Measurements from ENCODE around the gene OMP. TPM values are rescaled to one million over a fixed set of nuclear protein-coding genes. Genes with fewer than 3 reads are reported as not detected.

OMP gene
- total and polyA plus RNA-seq, 2 donors (not counting 1 experiment from before 2014, with no cell fraction given), result not detected

DNA sequence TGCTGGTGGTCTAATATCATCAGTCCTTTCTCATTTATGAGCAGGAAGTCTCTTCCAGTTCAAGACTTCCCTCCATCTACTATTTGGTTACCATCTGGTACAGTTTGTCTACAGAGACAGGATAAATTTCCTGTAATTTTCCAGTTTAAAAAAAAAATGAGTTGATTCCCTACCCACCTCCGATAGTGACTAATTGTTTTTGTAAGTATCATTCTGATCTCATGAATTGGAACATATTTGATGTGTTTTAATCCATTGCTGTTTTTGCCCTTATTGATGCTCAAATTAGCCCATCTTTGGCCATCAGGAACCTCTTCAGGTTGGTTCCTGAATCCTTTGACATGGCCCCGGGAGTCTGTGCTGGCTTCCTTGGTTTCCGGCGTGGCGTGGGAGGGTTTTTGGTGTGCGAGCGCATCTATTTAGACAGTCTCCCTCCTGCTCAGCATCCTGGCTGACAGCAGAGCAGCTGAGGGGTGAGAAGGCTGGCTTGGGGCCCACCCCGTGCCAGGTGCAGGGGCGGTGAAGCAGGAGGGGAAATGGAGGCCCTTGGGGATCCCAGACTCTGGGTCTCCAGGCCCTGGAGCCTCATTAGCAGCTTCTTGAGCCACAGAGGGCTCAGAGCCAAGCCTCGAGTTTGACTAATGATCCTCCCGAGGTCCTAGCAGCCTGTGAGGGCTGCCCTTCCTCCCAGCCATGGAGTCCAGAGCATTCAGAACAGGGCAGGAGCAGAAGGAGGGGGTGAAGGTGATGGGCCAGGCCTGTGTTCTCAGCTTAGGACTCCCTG is 6.8 kb downstream of the OMP start:
- no peak overlapping the region for H2AFZ ChIP-seq (ENCODE audit: insufficient read depth, low read depth, low read length, poor library complexity, severe bottlenecking)
- POLR2A ChIA-PET, result no interaction called here
- H3K4me3 ChIP-seq (ENCODE audit: control extremely low read depth in 1 of 5, extremely low read depth in 1 of 5, insufficient read depth in 1 of 5, low read depth in 2 of 5, low read length in 4 of 5), result no peak overlapping the region
- CTCF ChIA-PET, result interaction anchor here (0.9 to 1.8 kb wide), 2 partner anchors 18 to 189 kb away, joined by 4 read pairs; no protein-coding TSS in a partner anchor
- Mint-ChIP-seq H3K4me1 (no peaks in the 10 kb centered on the region), H3K4me3 (no peak overlapping the region), H3K9me3 (ENCODE audit: insufficient read depth) (no peaks in the 10 kb centered on the region), H3K27ac (no peak overlapping the region), H3K27me3 (no peaks in the 10 kb centered on the region)
- no peak for TF ChIP-seq EZH2 (IDR thresholded peaks at IDR 0.05; ENCODE audit: borderline replicate concordance, insufficient read depth, low read depth, low read length, poor library complexity, severe bottlenecking)
- TF ChIP-seq, protein P1, sequence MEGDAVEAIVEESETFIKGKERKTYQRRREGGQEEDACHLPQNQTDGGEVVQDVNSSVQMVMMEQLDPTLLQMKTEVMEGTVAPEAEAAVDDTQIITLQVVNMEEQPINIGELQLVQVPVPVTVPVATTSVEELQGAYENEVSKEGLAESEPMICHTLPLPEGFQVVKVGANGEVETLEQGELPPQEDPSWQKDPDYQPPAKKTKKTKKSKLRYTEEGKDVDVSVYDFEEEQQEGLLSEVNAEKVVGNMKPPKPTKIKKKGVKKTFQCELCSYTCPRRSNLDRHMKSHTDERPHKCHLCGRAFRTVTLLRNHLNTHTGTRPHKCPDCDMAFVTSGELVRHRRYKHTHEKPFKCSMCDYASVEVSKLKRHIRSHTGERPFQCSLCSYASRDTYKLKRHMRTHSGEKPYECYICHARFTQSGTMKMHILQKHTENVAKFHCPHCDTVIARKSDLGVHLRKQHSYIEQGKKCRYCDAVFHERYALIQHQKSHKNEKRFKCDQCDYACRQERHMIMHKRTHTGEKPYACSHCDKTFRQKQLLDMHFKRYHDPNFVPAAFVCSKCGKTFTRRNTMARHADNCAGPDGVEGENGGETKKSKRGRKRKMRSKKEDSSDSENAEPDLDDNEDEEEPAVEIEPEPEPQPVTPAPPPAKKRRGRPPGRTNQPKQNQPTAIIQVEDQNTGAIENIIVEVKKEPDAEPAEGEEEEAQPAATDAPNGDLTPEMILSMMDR (IDR thresholded peaks at IDR 0.05), result no peak
- intact Hi-C loops (cut with micrococcal nuclease), result no loop called here
- no peaks in the 10 kb centered on the region for H3K79me2 ChIP-seq (ENCODE audit: control insufficient read depth, insufficient read depth, low read length)
- no peak overlapping the region for H3K9ac ChIP-seq (ENCODE audit: low read length)
- no peaks in the 10 kb centered on the region for H4K20me1 ChIP-seq (ENCODE audit: control insufficient read depth, insufficient read depth, low read length, poor library complexity, severe bottlenecking)
- ATAC-seq (ENCODE audit: low read depth) (no peak), DNase-seq (no peak)
- peaks cover 0 to 4% (median 0%) of the 10 kb centered on the region in 3 donors for H3K9me3 ChIP-seq (ENCODE audit: control extremely low read depth in 1 of 3, control insufficient read depth in 2 of 3, insufficient read depth in 1 of 3, low read length in 2 of 3)
- H3K36me3 ChIP-seq (replicated peaks in 1 of 2; ENCODE audit: control extremely low read depth in 1 of 2, control insufficient read depth in 1 of 2, extremely low read depth in 1 of 2, insufficient read depth in 2 of 2, low read length in 1 of 2), result no peaks in the 10 kb centered on the region
- 28% methylated on average over 10 of the region's 11 CpGs for WGBS (ENCODE audit: insufficient coverage)
- H3K27me3 ChIP-seq (replicated peaks in 1 of 4; ENCODE audit: control extremely low read depth in 1 of 4, control insufficient read depth in 3 of 4, insufficient read depth in 4 of 4, low read length in 3 of 4), result no peaks in the 10 kb centered on the region
- no peak overlapping the region for H3K27ac ChIP-seq (ENCODE audit: low read length in 2 of 2)
- H3K4me1 ChIP-seq (ENCODE audit: control insufficient read depth in 2 of 2, insufficient read depth in 2 of 2, low read length in 2 of 2), result no peaks in the 10 kb centered on the region
- H3K4me2 ChIP-seq (replicated peaks; ENCODE audit: low read depth, low read length, poor library complexity, severe bottlenecking), result no peak overlapping the region

DNA sequence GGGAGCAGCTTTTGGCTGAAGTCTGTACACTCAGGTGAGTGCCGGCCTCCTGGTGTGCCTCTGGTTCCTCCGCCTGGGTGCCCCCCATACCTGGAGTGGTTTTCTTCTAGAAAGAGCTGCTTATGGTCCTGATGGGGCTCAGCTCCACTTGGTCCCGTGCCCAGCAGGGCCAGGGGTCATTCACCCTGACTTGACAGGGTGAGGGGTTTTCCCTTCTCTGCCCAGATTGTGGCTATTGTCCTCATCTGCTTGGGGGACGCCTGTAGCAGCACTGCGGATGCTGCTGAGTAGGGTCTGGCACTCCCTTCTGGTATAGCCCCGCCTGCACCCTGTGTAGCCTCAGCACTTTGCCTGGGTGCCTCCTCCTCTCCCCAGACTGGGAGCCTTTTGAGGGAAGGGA is 8.2 kb downstream of the OMP start:
- no peak for DNase-seq
- CTCF ChIA-PET, result interaction anchor here (1.8 kb wide), 1 partner anchor 19 kb away, joined by 4 read pairs; no protein-coding TSS in a partner anchor

More for the DNA sequence above, 8.2 kb downstream of the OMP start:
- POLR2A ChIA-PET, result no interaction called here
- H3K27ac ChIP-seq (ENCODE audit: low read length in 2 of 2), result no peak overlapping the region
- no peak overlapping the region for H3K9ac ChIP-seq (ENCODE audit: low read length)
- H3K36me3 ChIP-seq (replicated peaks in 1 of 2; ENCODE audit: control extremely low read depth in 1 of 2, control insufficient read depth in 1 of 2, extremely low read depth in 1 of 2, insufficient read depth in 2 of 2, low read length in 1 of 2), result no peaks in the 10 kb centered on the region
- H3K4me2 ChIP-seq (replicated peaks; ENCODE audit: low read depth, low read length, poor library complexity, severe bottlenecking), result no peak overlapping the region
- H3K4me1 ChIP-seq (ENCODE audit: control insufficient read depth in 2 of 2, insufficient read depth in 2 of 2, low read length in 2 of 2), result no peaks in the 10 kb centered on the region
- TF ChIP-seq, protein P1 (IDR thresholded peaks at IDR 0.05), result no peak
- TF ChIP-seq EZH2 (IDR thresholded peaks at IDR 0.05; ENCODE audit: borderline replicate concordance, insufficient read depth, low read depth, low read length, poor library complexity, severe bottlenecking), result no peak
- Mint-ChIP-seq H3K4me1 (no peaks in the 10 kb centered on the region), H3K4me3 (no peak overlapping the region), H3K27me3 (no peaks in the 10 kb centered on the region), H3K27ac (no peak overlapping the region), H3K9me3 (ENCODE audit: insufficient read depth) (no peaks in the 10 kb centered on the region)
- H2AFZ ChIP-seq (ENCODE audit: insufficient read depth, low read depth, low read length, poor library complexity, severe bottlenecking), result no peak overlapping the region
- no peak overlapping the region for H3K4me3 ChIP-seq (ENCODE audit: control extremely low read depth in 1 of 5, extremely low read depth in 1 of 5, insufficient read depth in 1 of 5, low read depth in 2 of 5, low read length in 4 of 5)
- no peak for ATAC-seq (ENCODE audit: low read depth)
- H3K79me2 ChIP-seq (ENCODE audit: control insufficient read depth, insufficient read depth, low read length), result no peaks in the 10 kb centered on the region
- intact Hi-C loops (cut with micrococcal nuclease), result no loop called here
- no peaks in the 10 kb centered on the region for H3K27me3 ChIP-seq (replicated peaks in 1 of 4; ENCODE audit: control extremely low read depth in 1 of 4, control insufficient read depth in 3 of 4, insufficient read depth in 4 of 4, low read length in 3 of 4)
- 95% methylated on average over 6 of the region's 6 CpGs for WGBS (ENCODE audit: insufficient coverage)
- no peaks in the 10 kb centered on the region for H4K20me1 ChIP-seq (ENCODE audit: control insufficient read depth, insufficient read depth, low read length, poor library complexity, severe bottlenecking)
- peaks cover 0 to 4% (median 0%) of the 10 kb centered on the region in 3 donors for H3K9me3 ChIP-seq (ENCODE audit: control extremely low read depth in 1 of 3, control insufficient read depth in 2 of 3, insufficient read depth in 1 of 3, low read length in 2 of 3)
